Progenitor cell of endocrine pancreas (in vitro differentiated cells): Measurements from ENCODE around the gene TFAP2A. TPM values are rescaled to one million over a fixed set of nuclear protein-coding genes. Genes with fewer than 3 reads are reported as not detected.

Experiments used
- DNase-seq: peaks from one replicate; pipeline ENCODE4 v3.0.0; 2021; ENCODE audit warnings: low spot score; ENCODE audit not compliant: unreplicated experiment
- H3K27ac Mint-ChIP-seq: 2 replicates; pipeline ENCODE4 v1.8.0; 2021; ENCODE audit warnings: mild to moderate bottlenecking, moderate library complexity, mixed read lengths
- H3K27me3 Mint-ChIP-seq: 2 replicates; pipeline ENCODE4 v1.8.0; 2021; ENCODE audit warnings: mixed read lengths
- H3K36me3 Mint-ChIP-seq: 2 replicates; pipeline ENCODE4 v1.8.0; 2022; ENCODE audit warnings: mixed read lengths; ENCODE audit not compliant: insufficient read depth
- H3K4me1 Mint-ChIP-seq: 2 replicates; pipeline ENCODE4 v1.8.0; 2021; ENCODE audit warnings: low read depth, mixed read lengths
- H3K4me3 Mint-ChIP-seq: 2 replicates; pipeline ENCODE4 v1.8.0; 2021; ENCODE audit warnings: low read depth, mild to moderate bottlenecking, moderate library complexity, mixed read lengths
- H3K9me3 Mint-ChIP-seq: 2 replicates; pipeline ENCODE4 v1.8.0; 2021; ENCODE audit warnings: low read depth, mixed read lengths
- CTCF ChIP-seq: fragments of 200-600 bp; sonication (generic); IDR thresholded peaks from one replicate; pipeline ENCODE4 v1.5.0; 2021; ENCODE audit warnings: antibody characterized with exemption, mild to moderate bottlenecking; ENCODE audit not compliant: unreplicated experiment
- total RNA-seq: library from RNA; stranded (reverse); gene quantifications from 2 replicates; pipeline ENCODE4 v1.2.1, GENCODE V29; 2021

Gene TFAP2A
- total RNA-seq, 1 donor from 2014 or later, result 4.7 TPM

- TF ChIP-seq CTCF, result peak; percentile 56
- DNase-seq, result peak; percentile 17
- H3K36me3 Mint-ChIP-seq, result no peaks in the 10 kb centered on the region
- no peak overlapping the region for H3K4me3 Mint-ChIP-seq
- peak overlapping the region; percentile 37 for H3K27ac Mint-ChIP-seq
- no peaks in the 10 kb centered on the region for H3K9me3 Mint-ChIP-seq
- peaks cover 95% of the 10 kb centered on the region for H3K27me3 Mint-ChIP-seq
- peaks cover 16% of the 10 kb centered on the region for H3K4me1 Mint-ChIP-seq
Observed at GRCh38 chr6:10421158-10421920, 6.5 kb upstream of the TFAP2A start.

- DNase-seq, result no peak
- Mint-ChIP-seq H3K9me3 (no peaks in the 10 kb centered on the region), H3K4me1 (peaks cover 16% of the 10 kb centered on the region), H3K27me3 (peaks cover 99% of the 10 kb centered on the region), H3K27ac (peak overlapping the region; percentile 37), H3K4me3 (peak overlapping the region; percentile 16), H3K36me3 (no peaks in the 10 kb centered on the region)
- TF ChIP-seq CTCF, result no peak
Observed at GRCh38 chr6:10420546-10421157, 5.8 kb upstream of the TFAP2A start.

- no peaks in the 10 kb centered on the region for H3K36me3 Mint-ChIP-seq
- peaks cover 99% of the 10 kb centered on the region for H3K27me3 Mint-ChIP-seq
- H3K4me1 Mint-ChIP-seq, result peaks cover 17% of the 10 kb centered on the region
- DNase-seq, result peak; percentile 12
- H3K9me3 Mint-ChIP-seq, result no peaks in the 10 kb centered on the region
- peak overlapping the region; percentile 84 for H3K27ac Mint-ChIP-seq
- peak overlapping the region; percentile 64 for H3K4me3 Mint-ChIP-seq
- no peak for TF ChIP-seq CTCF
Observed at GRCh38 chr6:10419749-10420545, 5.1 kb upstream of the TFAP2A start.

GRCh38 chr6:10418862-10419748 is 4.2 kb upstream of the TFAP2A start:
- no peaks in the 10 kb centered on the region for H3K36me3 Mint-ChIP-seq
- H3K27ac Mint-ChIP-seq, result peak overlapping the region; percentile 84
- peak; percentile 55 for DNase-seq

More at GRCh38 chr6:10418862-10419748, 4.2 kb upstream of the TFAP2A start:
- no peak for TF ChIP-seq CTCF
- Mint-ChIP-seq H3K27me3 (peaks cover 99% of the 10 kb centered on the region), H3K4me3 (peak overlapping the region; percentile 64), H3K4me1 (peaks cover 19% of the 10 kb centered on the region), H3K9me3 (no peaks in the 10 kb centered on the region)
